Measurements from ENCODE around the gene ZNF582.

The ZNF582 gene

GRCh38 chr19:56393119-56394012 is at the start of gene ZNF582:
Gene ZNF582 (minus strand): TSS chr19:56393534. CDS start chr19:56391752, 1,782 bp downstream.
- DNase-seq: peak; percentile 99

- no peak for DNase-seq
Measured at GRCh38 chr19:56441206-56441792, 48.0 kb upstream of the ZNF582 start.

GRCh38 chr19:56423985-56424353 is 30.6 kb upstream of the ZNF582 start:
- peak; percentile 31 for DNase-seq

GRCh38 chr19:56423276-56423984 is 30.1 kb upstream of the ZNF582 start:
- no peak for DNase-seq

- DNase-seq: peak; percentile 32
Measured at GRCh38 chr19:56405062-56405461, 11.7 kb upstream of the ZNF582 start.

- peak; percentile 61 for DNase-seq
Measured at GRCh38 chr19:56404705-56405056, 11.3 kb upstream of the ZNF582 start.

- DNase-seq: peak; percentile 95
Measured at GRCh38 chr19:56403764-56404704, 10.7 kb upstream of the ZNF582 start, which contains the start of gene ZNF583. Gene ZNF583 (plus strand): TSS chr19:56404332. CDS start chr19:56407115, 2,783 bp downstream.

- DNase-seq: no peak
Measured at GRCh38 chr19:56403261-56403660, 9.9 kb upstream of the ZNF582 start.

GRCh38 chr19:56400485-56400884 is 7.2 kb upstream of the ZNF582 start:
- peak; percentile 2 for DNase-seq

- no peak for DNase-seq
Measured at GRCh38 chr19:56398809-56399208, 5.5 kb upstream of the ZNF582 start.

- no peak for DNase-seq
Measured at GRCh38 chr19:56383826-56384605, 9.3 kb downstream of the ZNF582 start.

GRCh38 chr19:56377105-56377924 is 16.0 kb downstream of the ZNF582 start:
- DNase-seq: no peak

- DNase-seq: no peak
Measured at GRCh38 chr19:56372281-56372680, 21.1 kb downstream of the ZNF582 start.

- DNase-seq: no peak
Measured at GRCh38 chr19:56369886-56370676, 23.3 kb downstream of the ZNF582 start.

GRCh38 chr19:56367829-56368711 is 25.3 kb downstream of the ZNF582 start:
- DNase-seq: peak; percentile 100

- no peak for DNase-seq
Measured at GRCh38 chr19:56360841-56361240, 32.5 kb downstream of the ZNF582 start.

- no peak for DNase-seq
Measured at GRCh38 chr19:56356944-56357343, 36.4 kb downstream of the ZNF582 start.

- DNase-seq: no peak
Measured at GRCh38 chr19:56355517-56355916, 37.8 kb downstream of the ZNF582 start.

- DNase-seq: no peak
Measured at GRCh38 chr19:56351208-56351607, 42.1 kb downstream of the ZNF582 start.

Measured in OCI-M1 (cell line).